GM11168 (cell line): Measurements from ENCODE around the gene TSPAN18.

Experiments used
- in situ Hi-C: fragments of 300-500 bp; cut with MboI; formaldehyde crosslinking; loops from one replicate; pipeline ENCODE4 v1.12.0; 2022; ENCODE audit warnings: low sequenced_read_pairs; ENCODE audit not compliant: unreplicated experiment

TSPAN18 gene

GRCh38 chr11:44733877-44734276 is 7.1 kb downstream of the TSPAN18 start:
- in situ Hi-C loops = no loop called here

GRCh38 chr11:44734843-44735381 is 8.2 kb downstream of the TSPAN18 start:
- in situ Hi-C loops = no loop called here

- in situ Hi-C loops = no loop called here
These were observed 10.0 kb downstream of the TSPAN18 start for GRCh38 chr11:44736791-44737190.

GRCh38 chr11:44737245-44738085 is 10.7 kb downstream of the TSPAN18 start:
- in situ Hi-C loops = no loop called here

GRCh38 chr11:44738791-44739190 is 12.0 kb downstream of the TSPAN18 start:
- in situ Hi-C loops = no loop called here

GRCh38 chr11:44740967-44741366 is 14.2 kb downstream of the TSPAN18 start:
- in situ Hi-C loops = no loop called here

- in situ Hi-C loops = no loop called here
These were observed 15.2 kb downstream of the TSPAN18 start for GRCh38 chr11:44741976-44742375.

GRCh38 chr11:44742508-44743246 is 15.9 kb downstream of the TSPAN18 start:
- in situ Hi-C loops = no loop called here

- in situ Hi-C loops = no loop called here
These were observed 16.6 kb downstream of the TSPAN18 start for GRCh38 chr11:44743326-44743725.

- in situ Hi-C loops = no loop called here
These were observed 17.3 kb downstream of the TSPAN18 start for GRCh38 chr11:44743959-44744557.

- in situ Hi-C loops = no loop called here
These were observed 20.1 kb downstream of the TSPAN18 start for GRCh38 chr11:44746894-44747293.

- in situ Hi-C loops = no loop called here
These were observed 20.6 kb downstream of the TSPAN18 start for GRCh38 chr11:44747316-44747715.

GRCh38 chr11:44747836-44748235 is 21.1 kb downstream of the TSPAN18 start:
- in situ Hi-C loops = no loop called here

- in situ Hi-C loops = no loop called here
These were observed 21.8 kb downstream of the TSPAN18 start for GRCh38 chr11:44748606-44749005.

GRCh38 chr11:44749189-44749588 is 22.4 kb downstream of the TSPAN18 start:
- in situ Hi-C loops = no loop called here

- in situ Hi-C loops = no loop called here
These were observed 24.0 kb downstream of the TSPAN18 start for GRCh38 chr11:44750551-44751465.

GRCh38 chr11:44752300-44752699 is 25.5 kb downstream of the TSPAN18 start:
- in situ Hi-C loops = no loop called here

GRCh38 chr11:44752713-44753112 is 26.0 kb downstream of the TSPAN18 start:
- in situ Hi-C loops = no loop called here

GRCh38 chr11:44753961-44754645 is 27.3 kb downstream of the TSPAN18 start:
- in situ Hi-C loops = no loop called here
